ENCODE data around the gene ENTREP3.

- TF ChIP-seq CTCF (IDR thresholded peaks at IDR 0.05) (no peak), POLR2A (IDR thresholded peaks at IDR 0.05) (no peak), EP300 (IDR thresholded peaks at IDR 0.05) (no peak)
Observed at GRCh38 chr1:155245163-155245524, 10.1 kb downstream of the ENTREP3 start.

All from ovary (tissue), 3 donors.